Ectodermal cell (in vitro differentiated cells): ENCODE data around the gene SVIL.

Experiments
- H3K27ac ChIP-seq: 2 replicates; pipeline ENCODE4 v1.7.0; 2013; ENCODE audit warnings: mild to moderate bottlenecking, low read depth, low read length; ENCODE audit not compliant: insufficient read depth, poor library complexity, severe bottlenecking
- H3K27me3 ChIP-seq: 2 replicates; pipeline ENCODE4 v1.7.0; 2013; ENCODE audit warnings: mild to moderate bottlenecking, low read length; ENCODE audit not compliant: insufficient read depth, control insufficient read depth, poor library complexity, severe bottlenecking
- H3K36me3 ChIP-seq: one replicate; pipeline ENCODE4 v1.7.0; 2013; ENCODE audit warnings: low read length; ENCODE audit not compliant: control insufficient read depth, insufficient read depth
- H3K4me1 ChIP-seq: one replicate; pipeline ENCODE4 v1.7.0; 2013; ENCODE audit warnings: low read length; ENCODE audit not compliant: control insufficient read depth, insufficient read depth
- H3K4me3 ChIP-seq: 2 replicates; pipeline ENCODE4 v1.7.0; 2013; ENCODE audit warnings: low read depth, low read length, control low read depth; ENCODE audit not compliant: insufficient read depth
- H3K9me3 ChIP-seq: 2 replicates; pipeline ENCODE4 v1.7.0; 2013; ENCODE audit warnings: mild to moderate bottlenecking, low read length, moderate library complexity; ENCODE audit not compliant: control insufficient read depth
- WGBS, 2 experiments: methylation state at CpG; one replicate each; pipeline ENCODE4 v1.1.7; 2013; ENCODE audit warnings: missing lambda C conversion rate in 2 of 2; 5-methylcytosine and 5-hydroxymethylcytosine counted together

Gene SVIL

GRCh38 chr10:29409241-29410054 lies 225.3 kb downstream of the SVIL start:
- H3K4me1 ChIP-seq: no peaks in the 10 kb centered on the region
- H3K27me3 ChIP-seq: peaks cover 6% of the 10 kb centered on the region
- H3K4me3 ChIP-seq: peak overlapping the region; percentile 42
- WGBS, 2 experiments: 55 to 58% methylated on average over 69 of the region's 69 CpGs
- no peaks in the 10 kb centered on the region for H3K36me3 ChIP-seq
- H3K27ac ChIP-seq: no peak overlapping the region
- peaks cover 3% of the 10 kb centered on the region for H3K9me3 ChIP-seq

GRCh38 chr10:29408847-29409240 lies 225.9 kb downstream of the SVIL start:
- Histone ChIP-seq H3K27ac (no peak overlapping the region), H3K27me3 (peaks cover 6% of the 10 kb centered on the region), H3K4me1 (no peaks in the 10 kb centered on the region), H3K4me3 (no peak overlapping the region), H3K9me3 (peaks cover 3% of the 10 kb centered on the region), H3K36me3 (no peaks in the 10 kb centered on the region)
- 77 to 96% methylated on average over 2 of the region's 2 CpGs for WGBS, 2 experiments
